Panc1 (cell line): Measurements from ENCODE around the gene SH3BP4. TPM values are rescaled to one million over a fixed set of nuclear protein-coding genes. Genes with fewer than 3 reads are reported as not detected.

Experiments
- ATAC-seq: fragments of 200-7000 bp; cut with Tn5 transposase; 2 replicates; pipeline ENCODE4 v1.9.1; 2020; ENCODE audit warnings: mild to moderate bottlenecking, moderate library complexity
- BruUV-seq: library from RNA; stranded (reverse); fragments of 400-500 nt; replicated peaks from 2 replicates; lab custom pipeline; 2021; lab: Mats Ljungman, UMichigan
- CTCF ChIA-PET: fragments of 300-600 bp; sonication (Branson Sonifier 250); formaldehyde crosslinking; loops from one replicate; lab custom pipeline; 2022; ENCODE audit warnings: antibody characterized with exemption; lab: Charles Lee
- POLR2A ChIA-PET: fragments of 300-600 bp; sonication (Branson Sonifier 250); formaldehyde crosslinking; loops from one replicate; lab custom pipeline; 2022; ENCODE audit warnings: antibody characterized with exemption; lab: Charles Lee
- DNase-seq: peaks from one replicate; pipeline ENCODE4 v3.0.0-alpha.2; 2010; ENCODE audit warnings: low read depth, low spot score
- H3K27ac ChIP-seq: 2 replicates; pipeline ENCODE4 v1.5.1; 2011; ENCODE audit warnings: mild to moderate bottlenecking, low read length, inconsistent platforms
- H3K27me3 ChIP-seq: fragments of 200-500 bp; sonication (Bioruptor generic); 2 replicates; pipeline ENCODE4 v1.6.0; 2014; ENCODE audit warnings: low read length, inconsistent platforms; ENCODE audit not compliant: control insufficient read depth, insufficient read depth
- H3K36me3 ChIP-seq: fragments of 200-500 bp; sonication (Bioruptor generic); 2 replicates; pipeline ENCODE4 v1.5.1; 2014; ENCODE audit warnings: inconsistent platforms, mild to moderate bottlenecking, low read length, moderate library complexity; ENCODE audit not compliant: control insufficient read depth, insufficient read depth
- H3K4me1 ChIP-seq: 2 replicates; pipeline ENCODE4 v1.5.1; 2011; ENCODE audit warnings: inconsistent platforms, mild to moderate bottlenecking, low read length, moderate library complexity; ENCODE audit not compliant: control insufficient read depth, insufficient read depth
- H3K4me3 ChIP-seq, 2 experiments: 2 replicates each; pipeline ENCODE4 v1.5.1; 2011 to 2012; ENCODE audit warnings: low read depth in 2 of 2, low read length in 2 of 2, mild to moderate bottlenecking in 2 of 2, inconsistent platforms in 1 of 2, moderate library complexity in 1 of 2
- H3K9me3 ChIP-seq: fragments of 200-500 bp; sonication (Bioruptor generic); 2 replicates; pipeline ENCODE4 v1.5.1; 2014; ENCODE audit warnings: low read depth, mild to moderate bottlenecking, inconsistent platforms, low read length, moderate library complexity; ENCODE audit not compliant: control insufficient read depth, insufficient read depth
- CTCF ChIP-seq: fragments of 450-650 bp; IDR thresholded peaks from 2 replicates; pipeline ENCODE4 v1.5.1; 2017; ENCODE audit warnings: mild to moderate bottlenecking
- POLR2AphosphoS5 ChIP-seq: IDR thresholded peaks from 2 replicates; pipeline ENCODE4 v1.6.1; 2012; ENCODE audit warnings: mild to moderate bottlenecking, low read depth, low read length, moderate library complexity
- REST ChIP-seq, 2 experiments: IDR thresholded peaks; 2 replicates each; pipeline ENCODE4 v1.6.1; 2011 to 2012; ENCODE audit warnings: low read depth in 2 of 2, control low read depth in 1 of 2, low read length in 1 of 2, mild to moderate bottlenecking in 1 of 2, moderate library complexity in 1 of 2; ENCODE audit not compliant: insufficient read depth in 1 of 2
- SIN3A ChIP-seq: IDR thresholded peaks from 2 replicates; pipeline ENCODE4 v1.6.1; 2012; ENCODE audit warnings: low read depth, mild to moderate bottlenecking, low read length, moderate library complexity, borderline replicate concordance; ENCODE audit not compliant: insufficient read depth
- TCF7L2 ChIP-seq: IDR thresholded peaks from 2 replicates; pipeline ENCODE4 v1.6.1; 2011; ENCODE audit warnings: mild to moderate bottlenecking, low read depth, low read length, inconsistent platforms
- in situ Hi-C: cut with HindIII; loops from 2 replicates; pipeline ENCODE4 v1.10.0; 2016; ENCODE audit warnings: low sequenced_read_pairs, low pct_unique_long_range_greater_than_20kb
- intact Hi-C: fragments of 100-400 bp; cut with micrococcal nuclease; formaldehyde crosslinking; loops from one replicate; pipeline ENCODE4 v1.10.0; 2022; ENCODE audit not compliant: unreplicated experiment
- total RNA-seq: library from RNA; stranded (reverse); gene quantifications from one replicate; pipeline ENCODE4 v1.2.1, GENCODE V29; 2021; ENCODE audit not compliant: unreplicated experiment

SH3BP4 gene
- total RNA-seq, 1 experiment from 2014 or later = 133 TPM

GRCh38 chr2:234958311-234958710 is 6.5 kb downstream of the SH3BP4 start:
- Histone ChIP-seq H3K36me3 (no peaks in the 10 kb centered on the region), H3K9me3 (no peaks in the 10 kb centered on the region), H3K4me1 (peaks cover 83% of the 10 kb centered on the region), H3K4me3 (no peak overlapping the region), H3K27me3 (no peaks in the 10 kb centered on the region), H3K27ac (peak overlapping the region; percentile 99)
- intact Hi-C loops = loop anchor here (5.0 kb wide), 2 partner anchors 76 to 406 kb away; no protein-coding TSS in a partner anchor
- POLR2A ChIA-PET = interaction anchor here (0.9 kb wide), 1 partner anchor 9 kb away, joined by 4 read pairs; no protein-coding TSS in a partner anchor
- no TSS peak for BruUV-seq
- ATAC-seq (no peak; the same call in 1 of the 2 replicates), DNase-seq (no peak)
- in situ Hi-C loops = no loop called here
- TF ChIP-seq POLR2AphosphoS5 (no peak), TCF7L2 (no peak), CTCF (no peak), SIN3A (no peak), REST (IDR thresholded peaks at IDR 0.05; ENCODE audit: insufficient read depth in 1 of 2, low read depth in 2 of 2, low read length in 1 of 2) (no peak)
- CTCF ChIA-PET = interaction anchor here (0.7 kb wide), 1 partner anchor 464 kb away, joined by 7 read pairs; no protein-coding TSS in a partner anchor

GRCh38 chr2:234958746-234959395 is 7.1 kb downstream of the SH3BP4 start:
- Histone ChIP-seq H3K27me3 (no peaks in the 10 kb centered on the region), H3K4me3 (no peak overlapping the region), H3K27ac (peak overlapping the region; percentile 99), H3K36me3 (no peaks in the 10 kb centered on the region), H3K9me3 (no peaks in the 10 kb centered on the region), H3K4me1 (peaks cover 88% of the 10 kb centered on the region)
- ATAC-seq (peak; percentile 4; the same call in 1 of the 2 replicates), DNase-seq (no peak)
- TF ChIP-seq POLR2AphosphoS5 = 0 out of 2 replicates have a peak, but pooled peaks have one; percentile 6
- no peak for TF ChIP-seq REST (IDR thresholded peaks at IDR 0.05; ENCODE audit: insufficient read depth in 1 of 2, low read depth in 2 of 2, low read length in 1 of 2)
- in situ Hi-C loops (no loop called here), intact Hi-C loops (loop anchor here (5.0 kb wide), 2 partner anchors 77 to 407 kb away; no protein-coding TSS in a partner anchor)
- no TSS peak for BruUV-seq
- POLR2A ChIA-PET = interaction anchor here (0.9 kb wide), 1 partner anchor 10 kb away, joined by 4 read pairs; no protein-coding TSS in a partner anchor
- CTCF ChIA-PET = no interaction called here
